IPS-15b (cell line): ENCODE results near the gene AJAP1.

Experiments used
- H3K27me3 ChIP-seq: one replicate; pipeline ENCODE4 v1.6.1; 2013; ENCODE audit warnings: low read length; ENCODE audit not compliant: control insufficient read depth, insufficient read depth
- H3K36me3 ChIP-seq: one replicate; pipeline ENCODE4 v1.6.1; 2013; ENCODE audit warnings: low read length; ENCODE audit not compliant: control insufficient read depth, insufficient read depth
- H3K4me1 ChIP-seq: one replicate; pipeline ENCODE4 v1.6.1; 2013; ENCODE audit warnings: mild to moderate bottlenecking, low read length; ENCODE audit not compliant: control insufficient read depth, insufficient read depth
- H3K4me3 ChIP-seq: one replicate; pipeline ENCODE4 v1.5.1; 2013; ENCODE audit warnings: low read depth, low read length
- H3K9ac ChIP-seq: one replicate; pipeline ENCODE4 v1.6.1; 2013; ENCODE audit warnings: low read depth, mild to moderate bottlenecking, low read length
- H3K9me3 ChIP-seq: one replicate; pipeline ENCODE4 v1.6.1; 2013; ENCODE audit warnings: mild to moderate bottlenecking, low read length; ENCODE audit not compliant: control insufficient read depth, insufficient read depth

AJAP1 gene

DNA sequence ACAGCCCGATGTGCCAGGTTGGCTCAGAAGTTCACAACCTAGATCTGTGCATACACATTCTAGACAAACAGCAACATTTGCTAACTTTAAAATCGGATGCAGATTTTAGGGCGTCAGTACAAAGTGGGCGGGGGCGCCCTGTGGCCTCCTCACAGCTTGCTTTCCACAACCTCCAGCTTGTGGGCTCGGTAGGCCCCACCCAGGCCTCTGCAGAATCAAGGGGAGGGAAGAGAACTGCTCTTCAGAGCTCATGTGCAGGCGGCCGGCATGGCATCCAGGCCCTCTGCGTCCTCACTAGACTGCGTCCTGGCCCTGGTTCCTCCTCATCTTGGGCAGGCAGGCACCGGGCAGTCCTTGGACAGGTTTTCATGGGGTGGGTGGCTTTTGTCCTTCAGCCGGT is 59.3 kb downstream of the AJAP1 start:
- Histone ChIP-seq H3K9me3 (no peaks in the 10 kb centered on the region), H3K4me1 (peaks cover 6% of the 10 kb centered on the region), H3K4me3 (no peak overlapping the region), H3K27me3 (peaks cover 2% of the 10 kb centered on the region), H3K36me3 (no peaks in the 10 kb centered on the region), H3K9ac (no peak overlapping the region)

DNA sequence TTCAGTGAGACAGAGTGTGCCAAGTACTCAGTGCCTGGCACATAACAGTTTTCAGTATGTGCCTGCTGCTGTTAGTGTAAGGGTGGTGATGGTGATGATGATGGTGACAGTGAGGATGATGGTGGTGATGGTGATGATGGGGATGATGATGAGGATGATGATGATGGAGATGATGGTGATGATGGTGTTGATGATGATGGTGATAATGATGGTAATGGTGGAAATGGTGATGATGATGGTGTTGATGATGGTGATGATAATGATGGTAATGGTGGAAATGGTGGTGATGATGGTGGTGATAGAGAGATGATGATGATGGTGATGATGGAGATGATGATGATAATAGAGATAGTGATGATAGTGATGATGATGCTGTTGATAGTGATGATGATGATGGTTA is 62.0 kb downstream of the AJAP1 start:
- H3K36me3 ChIP-seq, result peaks cover 3% of the 10 kb centered on the region
- H3K9ac ChIP-seq, result no peak overlapping the region
- no peaks in the 10 kb centered on the region for H3K4me1 ChIP-seq
- H3K9me3 ChIP-seq, result no peaks in the 10 kb centered on the region
- no peak overlapping the region for H3K4me3 ChIP-seq
- H3K27me3 ChIP-seq, result peaks cover 2% of the 10 kb centered on the region

GRCh38 chr1:4718071-4718470 is 63.7 kb downstream of the AJAP1 start:
- Histone ChIP-seq H3K36me3 (peaks cover 4% of the 10 kb centered on the region), H3K4me1 (no peaks in the 10 kb centered on the region), H3K27me3 (no peaks in the 10 kb centered on the region), H3K4me3 (no peak overlapping the region), H3K9ac (no peak overlapping the region), H3K9me3 (no peaks in the 10 kb centered on the region)

DNA sequence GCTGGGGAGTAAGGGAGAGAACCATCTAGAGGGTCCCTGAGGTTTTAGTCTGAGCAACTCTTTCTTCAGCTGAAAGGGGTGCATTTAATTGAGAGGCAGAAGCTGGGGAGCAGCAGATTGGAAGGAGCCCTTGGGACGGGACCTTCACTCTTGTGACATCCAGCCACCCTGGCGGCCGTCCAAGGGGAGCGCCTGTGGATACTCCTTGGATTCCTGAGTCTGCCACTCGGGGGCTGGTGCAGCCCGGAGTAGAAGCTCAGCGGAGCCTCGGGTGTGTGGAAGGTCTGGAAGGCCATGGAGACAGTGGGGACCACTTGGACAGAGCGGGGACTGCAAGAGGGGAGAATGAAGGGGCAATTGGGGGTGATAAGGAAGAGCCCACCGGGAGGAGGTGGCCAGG is 68.7 kb downstream of the AJAP1 start:
- no peak overlapping the region for H3K4me3 ChIP-seq
- H3K4me1 ChIP-seq, result no peaks in the 10 kb centered on the region
- no peak overlapping the region for H3K9ac ChIP-seq
- peaks cover 4% of the 10 kb centered on the region for H3K36me3 ChIP-seq
- H3K9me3 ChIP-seq, result no peaks in the 10 kb centered on the region
- H3K27me3 ChIP-seq, result no peaks in the 10 kb centered on the region

DNA sequence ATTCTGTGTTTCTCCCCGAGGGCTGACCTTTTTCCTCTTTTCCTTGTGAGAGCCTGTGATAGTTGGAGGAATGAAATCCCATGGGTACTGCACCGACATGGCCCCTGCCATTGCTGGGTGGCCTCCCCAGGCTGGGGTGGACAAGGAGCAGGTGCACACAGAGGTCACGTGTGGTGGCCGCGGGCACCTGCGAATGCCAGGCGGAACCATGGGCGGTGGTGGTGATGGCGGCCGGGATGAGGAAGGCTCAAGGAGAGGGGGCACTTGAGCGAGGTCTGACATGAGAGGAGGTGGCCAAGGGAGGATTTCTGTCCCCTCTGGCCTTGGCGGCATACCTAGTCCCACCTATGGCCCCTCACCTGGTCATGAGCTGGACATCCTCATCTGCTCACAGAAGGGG is 69.6 kb downstream of the AJAP1 start:
- H3K4me3 ChIP-seq, result no peak overlapping the region
- H3K27me3 ChIP-seq, result no peaks in the 10 kb centered on the region
- no peaks in the 10 kb centered on the region for H3K9me3 ChIP-seq
- H3K36me3 ChIP-seq, result peaks cover 4% of the 10 kb centered on the region
- no peak overlapping the region for H3K9ac ChIP-seq
- no peaks in the 10 kb centered on the region for H3K4me1 ChIP-seq

DNA sequence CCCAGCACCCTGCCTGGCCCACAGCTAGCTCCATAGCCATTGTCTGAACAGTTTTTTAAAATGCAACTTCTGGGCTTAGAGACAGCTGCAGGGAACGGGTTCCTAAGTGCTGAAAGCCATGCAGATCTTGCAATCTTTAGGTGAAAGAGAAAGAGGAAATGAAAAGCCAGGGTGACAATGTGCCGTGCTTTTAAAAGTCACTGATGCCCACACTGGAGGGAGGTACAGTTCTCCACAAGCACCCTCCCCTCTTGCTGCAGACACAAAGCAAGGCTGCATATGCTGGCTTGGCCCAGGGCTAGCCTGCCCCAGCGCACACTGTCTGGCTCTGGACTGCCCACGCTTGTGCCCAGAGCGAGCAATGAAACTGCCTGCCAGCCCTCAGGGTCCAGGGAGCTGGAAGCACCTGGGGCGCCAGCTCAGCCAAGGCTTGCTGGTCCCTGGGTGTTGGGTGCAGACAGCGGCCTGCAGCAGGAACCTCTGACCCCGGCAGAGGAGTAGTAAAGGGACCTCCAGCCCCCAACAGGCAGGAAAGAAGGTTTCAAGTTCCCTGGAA is 70.4 kb downstream of the AJAP1 start:
- no peak overlapping the region for H3K9ac ChIP-seq
- H3K9me3 ChIP-seq, result no peaks in the 10 kb centered on the region
- H3K36me3 ChIP-seq, result peaks cover 4% of the 10 kb centered on the region
- H3K4me1 ChIP-seq, result no peaks in the 10 kb centered on the region
- no peak overlapping the region for H3K4me3 ChIP-seq
- no peaks in the 10 kb centered on the region for H3K27me3 ChIP-seq

GRCh38 chr1:4725416-4725815 is 71.0 kb downstream of the AJAP1 start:
- Histone ChIP-seq H3K9me3 (no peaks in the 10 kb centered on the region), H3K4me1 (no peaks in the 10 kb centered on the region), H3K9ac (no peak overlapping the region), H3K36me3 (peaks cover 4% of the 10 kb centered on the region), H3K4me3 (no peak overlapping the region), H3K27me3 (no peaks in the 10 kb centered on the region)

DNA sequence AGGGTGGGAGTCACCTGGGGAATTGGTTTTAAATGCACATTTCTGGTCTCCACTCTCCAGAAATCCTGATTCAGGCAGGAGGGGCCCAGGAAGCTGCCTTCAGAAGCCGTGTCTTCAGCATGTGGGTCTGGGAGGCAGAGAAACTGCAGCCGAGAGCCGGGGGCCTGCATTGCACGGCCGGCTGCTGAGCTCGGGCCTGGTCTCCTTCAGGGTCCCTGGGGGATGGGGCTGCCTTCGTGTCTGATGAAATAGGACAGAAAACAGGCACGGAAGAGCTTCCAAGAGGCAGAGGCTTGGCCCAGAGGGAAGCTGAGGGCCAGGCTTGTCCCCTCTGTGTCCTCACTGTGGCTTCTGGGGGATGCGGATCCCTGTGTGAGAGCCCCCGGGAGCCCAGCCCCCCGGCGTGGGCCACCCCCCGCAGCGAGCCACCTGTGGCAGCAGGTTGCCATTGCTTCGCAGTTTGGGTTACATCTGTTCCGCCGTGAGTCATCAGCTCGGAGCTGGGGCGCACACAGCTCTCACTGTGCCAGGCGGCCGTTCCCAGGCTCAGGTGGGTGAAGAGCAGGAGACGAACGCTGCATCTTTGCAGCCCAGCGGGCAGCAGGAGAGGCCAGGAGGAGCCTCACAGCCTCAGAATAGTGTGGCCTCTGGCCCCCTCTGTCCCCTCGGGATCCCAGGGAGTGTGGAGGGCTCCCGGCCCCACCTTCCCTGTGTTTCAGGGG is 72.4 kb downstream of the AJAP1 start:
- H3K4me3 ChIP-seq, result no peak overlapping the region
- H3K9ac ChIP-seq, result peak overlapping the region; percentile 37
- H3K36me3 ChIP-seq, result no peaks in the 10 kb centered on the region
- H3K9me3 ChIP-seq, result no peaks in the 10 kb centered on the region
- H3K4me1 ChIP-seq, result no peaks in the 10 kb centered on the region
- no peaks in the 10 kb centered on the region for H3K27me3 ChIP-seq

DNA sequence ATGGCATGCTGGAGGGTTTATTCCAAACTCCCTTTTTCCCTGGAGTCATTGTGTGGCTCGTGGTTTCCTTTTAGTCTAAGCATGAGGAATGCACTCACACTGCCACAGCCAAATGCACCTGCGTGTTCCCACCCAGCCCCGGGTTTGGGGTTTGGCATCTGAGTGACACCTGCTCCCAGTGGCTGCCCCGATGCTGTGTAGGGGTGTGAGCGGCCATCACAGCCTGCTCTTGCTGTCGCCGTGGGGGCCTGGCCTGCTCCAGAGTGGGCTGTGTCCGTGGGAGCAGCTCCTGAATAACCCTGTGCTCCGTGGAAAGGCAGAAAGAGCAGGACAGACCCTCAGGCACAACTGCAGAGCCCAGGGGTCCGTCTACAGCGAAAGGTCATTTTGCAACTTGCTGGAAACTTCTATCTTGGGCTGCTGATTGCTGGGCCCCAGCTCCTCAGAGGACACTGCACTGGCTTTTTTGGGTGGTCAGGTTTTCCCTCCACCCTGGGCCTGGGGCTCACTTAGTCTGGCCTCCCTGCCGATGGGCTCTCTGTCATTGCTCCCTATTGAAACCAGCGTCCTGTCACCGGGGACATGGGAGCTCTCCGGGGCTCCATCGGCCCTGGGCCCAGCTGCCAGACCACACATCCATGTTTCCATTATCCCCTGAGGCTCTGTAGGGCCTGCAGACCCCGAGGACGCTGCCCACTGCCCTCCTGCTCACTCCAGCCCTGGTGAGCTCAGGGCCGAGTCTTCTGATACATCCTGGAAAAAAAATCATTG is 74.1 kb downstream of the AJAP1 start:
- Histone ChIP-seq H3K4me1 (no peaks in the 10 kb centered on the region), H3K36me3 (no peaks in the 10 kb centered on the region), H3K9ac (no peak overlapping the region), H3K4me3 (no peak overlapping the region), H3K9me3 (no peaks in the 10 kb centered on the region), H3K27me3 (no peaks in the 10 kb centered on the region)

- H3K36me3 ChIP-seq, result no peaks in the 10 kb centered on the region
- no peaks in the 10 kb centered on the region for H3K4me1 ChIP-seq
- no peak overlapping the region for H3K9ac ChIP-seq
- H3K4me3 ChIP-seq, result no peak overlapping the region
- H3K27me3 ChIP-seq, result no peaks in the 10 kb centered on the region
- H3K9me3 ChIP-seq, result no peaks in the 10 kb centered on the region
Observed at GRCh38 chr1:4729090-4729471, 74.7 kb downstream of the AJAP1 start.

DNA sequence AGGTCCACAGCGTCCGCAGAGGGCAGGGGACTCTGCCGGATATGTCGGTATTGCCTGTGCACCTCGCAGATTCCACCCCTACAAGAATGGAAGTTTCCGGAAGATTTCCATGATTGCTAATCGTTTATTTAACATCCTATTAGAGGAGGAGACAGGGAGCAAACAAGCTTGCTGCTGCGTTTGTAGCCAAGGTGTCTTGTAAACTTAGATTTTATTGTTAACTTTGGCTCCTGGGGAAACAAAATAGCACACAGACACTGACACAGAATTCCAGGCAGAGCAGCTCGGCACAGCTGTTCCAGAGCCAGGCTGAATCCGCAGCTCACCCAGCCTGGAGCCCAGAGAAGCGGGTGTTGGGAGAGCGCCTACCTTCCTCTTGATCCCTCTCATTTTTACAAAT is 75.7 kb downstream of the AJAP1 start:
- Histone ChIP-seq H3K9ac (no peak overlapping the region), H3K9me3 (no peaks in the 10 kb centered on the region), H3K4me1 (no peaks in the 10 kb centered on the region), H3K36me3 (no peaks in the 10 kb centered on the region), H3K27me3 (no peaks in the 10 kb centered on the region), H3K4me3 (no peak overlapping the region)
